ENCODE data around the gene DDTL. TPM values are rescaled to one million over a fixed set of nuclear protein-coding genes. Genes with fewer than 3 reads are reported as not detected.
A peak's percentile ranks its signal among the peaks of the same experiment; 100 is the strongest.
"Not testable (repeated sequence)": the region's sequence is repeated elsewhere in the genome, so short reads cannot be mapped to it uniquely, and the experiment has no call there.

DDTL gene
- total RNA-seq, 5 donors from 2014 or later (not counting 1 experiment from before 2014, with no cell fraction given): 3.5 to 7.7 (median 3.9) TPM; not detected in 1

GRCh38 chr22:23966094-23966493, 594 bp upstream of the DDTL start:
- H3K27me3 ChIP-seq (replicated peaks in 1 of 2; ENCODE audit: control insufficient read depth in 2 of 2, extremely low read depth in 1 of 2, insufficient read depth in 2 of 2, low read length in 1 of 2); H3K4me1 ChIP-seq (ENCODE audit: control insufficient read depth in 1 of 2, extremely low read depth in 1 of 2, insufficient read depth in 2 of 2, low read length in 2 of 2); H3K4me3 Mint-ChIP-seq; H3K9me3 Mint-ChIP-seq; CTCF ChIA-PET; POLR2A ChIA-PET; H3K27me3 Mint-ChIP-seq; H3K27ac ChIP-seq (ENCODE audit: low read length); DNase-seq; H3K9me3 ChIP-seq; H3K27ac Mint-ChIP-seq; H3K4me3 ChIP-seq (ENCODE audit: control insufficient read depth in 1 of 2, extremely low read depth in 1 of 2, low read length in 1 of 2): not testable (repeated sequence)
- WGBS (ENCODE audit: insufficient coverage): no CpG with 5 or more reads among the region's 18 CpGs
- H3K4me1 Mint-ChIP-seq: peaks cover 4 to 23% (median 19%) of the 10 kb centered on the region in 3 donors
- H3K36me3 Mint-ChIP-seq: peaks cover 11% of the 10 kb centered on the region
- H3K36me3 ChIP-seq (ENCODE audit: control insufficient read depth in 2 of 2, extremely low read depth in 1 of 2, insufficient read depth in 1 of 2, low read length in 1 of 2): peaks cover 6 to 20% of the 10 kb centered on the region in 2 donors
- peak; percentile 14 to 37 (median 30) for ATAC-seq (replicated peaks in 1 of 4)

DNA sequence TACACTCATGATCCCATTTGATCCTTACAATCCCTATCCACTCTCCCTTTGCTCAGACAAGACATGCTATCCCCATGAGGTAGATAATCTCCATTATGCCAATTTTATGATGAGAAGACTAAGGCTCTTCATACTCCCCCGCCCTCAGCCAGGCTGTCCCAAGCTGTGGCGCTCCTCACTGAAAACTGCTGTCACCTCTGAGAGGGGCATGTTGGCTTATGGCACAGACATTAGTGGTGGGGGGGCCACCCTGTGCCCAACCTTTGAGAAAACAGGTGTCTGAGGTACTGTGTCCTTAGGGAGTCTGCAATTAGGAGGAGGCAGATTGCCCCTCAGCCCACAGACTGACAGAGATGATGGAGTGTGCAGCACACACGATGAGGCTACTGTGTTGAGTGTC, 2.4 kb downstream of the DDTL start:
- ATAC-seq (replicated peaks in 1 of 4) (no peak), DNase-seq (no peak)
- Mint-ChIP-seq H3K27me3 (no peaks in the 10 kb centered on the region), H3K9me3 (no peaks in the 10 kb centered on the region), H3K4me3 (peak overlapping the region in 1 of 3 donors; percentile 28), H3K4me1 (peaks cover 13 to 32% (median 27%) of the 10 kb centered on the region in 3 donors), H3K27ac (peak overlapping the region in 1 of 2 donors; percentile 61), H3K36me3 (peaks cover 15% of the 10 kb centered on the region)
- ChIA-PET CTCF (no interaction called here), POLR2A (no interaction called here)
- H3K27ac ChIP-seq (ENCODE audit: low read length): no peak overlapping the region
- no peaks in the 10 kb centered on the region for H3K9me3 ChIP-seq
- 100% methylated on average over 1 of the region's 3 CpGs for WGBS (ENCODE audit: insufficient coverage)
- peaks cover 0 to 11% of the 10 kb centered on the region in 2 experiments for H3K4me1 ChIP-seq (ENCODE audit: control insufficient read depth in 1 of 2, extremely low read depth in 1 of 2, insufficient read depth in 2 of 2, low read length in 2 of 2)
- H3K27me3 ChIP-seq (replicated peaks in 1 of 2; ENCODE audit: control insufficient read depth in 2 of 2, extremely low read depth in 1 of 2, insufficient read depth in 2 of 2, low read length in 1 of 2): no peaks in the 10 kb centered on the region
- no peak overlapping the region for H3K4me3 ChIP-seq (ENCODE audit: control insufficient read depth in 1 of 2, extremely low read depth in 1 of 2, low read length in 1 of 2)
- H3K36me3 ChIP-seq (ENCODE audit: control insufficient read depth in 2 of 2, extremely low read depth in 1 of 2, insufficient read depth in 1 of 2, low read length in 1 of 2): peaks cover 6 to 29% of the 10 kb centered on the region in 2 donors

- Histone ChIP-seq H3K4me1 (ENCODE audit: control insufficient read depth in 1 of 2, extremely low read depth in 1 of 2, insufficient read depth in 2 of 2, low read length in 2 of 2) (peaks cover 0 to 11% of the 10 kb centered on the region in 2 experiments), H3K27ac (ENCODE audit: low read length) (no peak overlapping the region), H3K27me3 (replicated peaks in 1 of 2; ENCODE audit: control insufficient read depth in 2 of 2, extremely low read depth in 1 of 2, insufficient read depth in 2 of 2, low read length in 1 of 2) (no peaks in the 10 kb centered on the region), H3K4me3 (ENCODE audit: control insufficient read depth in 1 of 2, extremely low read depth in 1 of 2, low read length in 1 of 2) (no peak overlapping the region), H3K9me3 (no peaks in the 10 kb centered on the region), H3K36me3 (ENCODE audit: control insufficient read depth in 2 of 2, extremely low read depth in 1 of 2, insufficient read depth in 1 of 2, low read length in 1 of 2) (peaks cover 6 to 29% of the 10 kb centered on the region in 2 donors)
- Mint-ChIP-seq H3K27me3 (no peaks in the 10 kb centered on the region), H3K4me3 (peak overlapping the region in 2 of 3 donors; percentile 0 to 6), H3K4me1 (peaks cover 13 to 32% (median 27%) of the 10 kb centered on the region in 3 donors), H3K36me3 (peaks cover 15% of the 10 kb centered on the region), H3K27ac (peak overlapping the region in 1 of 2 donors; percentile 3), H3K9me3 (no peaks in the 10 kb centered on the region)
- CTCF ChIA-PET: no interaction called here
- 76% methylated on average over 5 of the region's 5 CpGs for WGBS (ENCODE audit: insufficient coverage)
- DNase-seq: no peak
- no peak for ATAC-seq (replicated peaks in 1 of 4)
- POLR2A ChIA-PET: no interaction called here
Measured at GRCh38 chr22:23970201-23970641, 3.5 kb downstream of the DDTL start.

DNA sequence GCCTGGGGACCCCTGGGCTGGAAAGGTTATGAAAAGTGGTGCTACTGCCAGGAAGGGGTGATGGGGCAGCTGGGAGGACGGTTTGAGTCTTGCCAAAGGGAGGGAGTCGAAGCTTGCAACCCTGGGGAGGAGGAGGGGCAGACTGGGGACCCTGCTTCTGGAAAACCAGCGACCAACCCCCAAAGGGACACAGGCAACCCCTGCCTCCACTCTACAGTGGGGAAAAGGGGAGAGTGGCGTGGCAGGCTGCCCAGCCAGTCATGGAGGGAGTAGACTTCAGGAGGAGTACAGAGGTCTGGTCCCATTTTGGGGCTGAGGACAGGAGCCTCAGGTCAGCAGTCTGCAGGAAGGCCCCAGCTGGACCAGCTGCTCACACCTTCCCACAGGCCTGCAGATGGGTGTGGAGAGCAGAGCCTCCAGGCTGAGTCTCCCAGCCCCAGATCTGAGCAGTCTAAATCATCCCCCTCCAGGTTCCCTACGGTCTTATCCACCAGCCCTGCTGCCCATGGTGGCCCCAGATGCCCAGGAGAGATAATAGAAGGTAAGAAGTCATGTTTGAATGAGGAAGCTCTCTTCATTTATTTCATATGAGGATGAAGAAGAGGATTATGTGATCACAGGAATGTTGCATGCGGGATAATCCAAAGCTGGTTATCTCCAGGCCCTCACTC, 4.3 kb downstream of the DDTL start:
- Histone ChIP-seq H3K9me3 (no peaks in the 10 kb centered on the region), H3K36me3 (ENCODE audit: control insufficient read depth in 2 of 2, extremely low read depth in 1 of 2, insufficient read depth in 1 of 2, low read length in 1 of 2) (peaks cover 6 to 29% of the 10 kb centered on the region in 2 donors), H3K27me3 (replicated peaks in 1 of 2; ENCODE audit: control insufficient read depth in 2 of 2, extremely low read depth in 1 of 2, insufficient read depth in 2 of 2, low read length in 1 of 2) (no peaks in the 10 kb centered on the region), H3K4me1 (ENCODE audit: control insufficient read depth in 1 of 2, extremely low read depth in 1 of 2, insufficient read depth in 2 of 2, low read length in 2 of 2) (peaks cover 0 to 11% of the 10 kb centered on the region in 2 experiments), H3K27ac (ENCODE audit: low read length) (no peak overlapping the region), H3K4me3 (ENCODE audit: control insufficient read depth in 1 of 2, extremely low read depth in 1 of 2, low read length in 1 of 2) (no peak overlapping the region)
- DNase-seq: no peak
- CTCF ChIA-PET: no interaction called here
- H3K9me3 Mint-ChIP-seq: no peaks in the 10 kb centered on the region
- no peaks in the 10 kb centered on the region for H3K27me3 Mint-ChIP-seq
- WGBS (ENCODE audit: insufficient coverage): 78% methylated on average over 1 of the region's 6 CpGs
- no peak for ATAC-seq (replicated peaks in 1 of 4)
- H3K36me3 Mint-ChIP-seq: peaks cover 15% of the 10 kb centered on the region
- H3K4me1 Mint-ChIP-seq: peaks cover 13 to 32% (median 27%) of the 10 kb centered on the region in 3 donors
- H3K4me3 Mint-ChIP-seq: peak overlapping the region in 2 of 3 donors; percentile 16 to 21
- H3K27ac Mint-ChIP-seq: peak overlapping the region in 1 of 2 donors; percentile 6
- POLR2A ChIA-PET: no interaction called here

DNA sequence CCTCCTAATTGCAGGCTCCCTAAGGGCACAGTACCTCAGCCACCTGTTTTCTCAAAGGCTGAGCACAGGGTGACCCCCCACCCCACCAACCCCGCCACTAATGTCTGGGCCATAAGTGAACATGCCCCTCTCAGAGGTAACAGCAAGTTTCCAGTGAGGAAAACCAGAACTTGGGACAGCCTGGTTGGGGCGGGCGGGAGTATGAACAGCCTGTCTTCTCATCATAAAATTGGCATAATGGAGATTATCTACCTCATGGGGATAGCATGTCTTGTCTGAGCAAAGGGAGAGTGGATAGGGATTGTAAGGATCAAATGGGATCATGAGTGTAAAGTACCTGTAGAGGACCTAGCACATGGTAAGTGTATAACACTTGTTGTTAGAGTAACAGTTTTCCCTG, 5.2 kb downstream of the DDTL start:
- H3K27ac ChIP-seq (ENCODE audit: low read length); CTCF ChIA-PET; H3K4me3 ChIP-seq (ENCODE audit: control insufficient read depth in 1 of 2, extremely low read depth in 1 of 2, low read length in 1 of 2); H3K27me3 Mint-ChIP-seq; H3K27me3 ChIP-seq (replicated peaks in 1 of 2; ENCODE audit: control insufficient read depth in 2 of 2, extremely low read depth in 1 of 2, insufficient read depth in 2 of 2, low read length in 1 of 2); H3K27ac Mint-ChIP-seq; DNase-seq; ATAC-seq (replicated peaks in 1 of 4); H3K9me3 ChIP-seq; H3K9me3 Mint-ChIP-seq; POLR2A ChIA-PET: not testable (repeated sequence)
- Histone ChIP-seq H3K36me3 (ENCODE audit: control insufficient read depth in 2 of 2, extremely low read depth in 1 of 2, insufficient read depth in 1 of 2, low read length in 1 of 2) (peaks cover 6 to 29% of the 10 kb centered on the region in 2 donors), H3K4me1 (ENCODE audit: control insufficient read depth in 1 of 2, extremely low read depth in 1 of 2, insufficient read depth in 2 of 2, low read length in 2 of 2) (peaks cover 0 to 11% of the 10 kb centered on the region in 2 experiments)
- Mint-ChIP-seq H3K4me3 (peak overlapping the region in 2 of 3 donors; percentile 28 to 54), H3K36me3 (peaks cover 15% of the 10 kb centered on the region), H3K4me1 (peaks cover 13 to 32% (median 27%) of the 10 kb centered on the region in 3 donors)
- WGBS (ENCODE audit: insufficient coverage): no CpG with 5 or more reads among the region's 3 CpGs

DNA sequence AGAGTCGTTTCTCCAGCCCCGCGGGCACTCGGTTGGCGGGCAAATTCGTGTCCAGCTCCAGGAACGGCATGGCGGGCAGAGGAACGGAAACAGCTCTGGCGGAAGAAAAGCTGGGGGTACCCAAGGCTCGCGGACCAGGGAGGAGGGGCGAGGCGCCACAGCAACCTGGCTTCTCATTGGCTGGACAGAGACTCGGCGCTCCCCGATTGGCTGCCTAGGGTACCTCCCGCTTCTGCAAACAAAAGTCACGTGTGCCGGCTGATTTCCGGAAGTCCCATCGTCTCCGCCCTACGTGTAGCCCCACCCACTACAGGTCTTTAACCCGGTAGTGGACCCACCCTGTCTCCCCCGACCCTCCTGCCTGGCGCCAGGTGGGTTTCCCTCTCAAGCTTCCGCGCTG, 7.7 kb downstream of the DDTL start, which contains the start of gene DDT:
Gene DDT, minus strand, starts transcription at position 97 of the 400 bp plus-strand sequence. Its CDS starts 27 bp downstream, at position 70.
- WGBS (ENCODE audit: insufficient coverage): no CpG with 5 or more reads among the region's 29 CpGs
- H3K9me3 ChIP-seq; H3K4me3 ChIP-seq (ENCODE audit: control insufficient read depth in 1 of 2, extremely low read depth in 1 of 2, low read length in 1 of 2); H3K4me3 Mint-ChIP-seq; DNase-seq; H3K27me3 ChIP-seq (replicated peaks in 1 of 2; ENCODE audit: control insufficient read depth in 2 of 2, extremely low read depth in 1 of 2, insufficient read depth in 2 of 2, low read length in 1 of 2); H3K27me3 Mint-ChIP-seq; H3K27ac ChIP-seq (ENCODE audit: low read length); H3K27ac Mint-ChIP-seq; H3K9me3 Mint-ChIP-seq; CTCF ChIA-PET; POLR2A ChIA-PET: not testable (repeated sequence)
- peak; percentile 95 to 98 (median 96) for ATAC-seq (replicated peaks in 1 of 4)
- Histone ChIP-seq H3K36me3 (ENCODE audit: control insufficient read depth in 2 of 2, extremely low read depth in 1 of 2, insufficient read depth in 1 of 2, low read length in 1 of 2) (peaks cover 6 to 26% of the 10 kb centered on the region in 2 donors), H3K4me1 (ENCODE audit: control insufficient read depth in 1 of 2, extremely low read depth in 1 of 2, insufficient read depth in 2 of 2, low read length in 2 of 2) (peaks cover 0 to 11% of the 10 kb centered on the region in 2 experiments)
- H3K36me3 Mint-ChIP-seq: peaks cover 11% of the 10 kb centered on the region
- H3K4me1 Mint-ChIP-seq: peaks cover 10 to 27% (median 23%) of the 10 kb centered on the region in 3 donors

Measured in T-cell (primary cell).